HCT116 (cell line): Measurements from ENCODE around the gene MRPS18A. TPM values are rescaled to one million over a fixed set of nuclear protein-coding genes. Genes with fewer than 3 reads are reported as not detected.

Experiments used
- CEBPB ChIP-seq: IDR thresholded peaks from 2 replicates; pipeline ENCODE4 v1.6.1; 2012; ENCODE audit warnings: low read depth
- FOSL1 ChIP-seq: IDR thresholded peaks from 2 replicates; pipeline ENCODE4 v1.6.1; 2012; ENCODE audit warnings: low read depth
- JUND ChIP-seq: IDR thresholded peaks from 2 replicates; pipeline ENCODE4 v1.6.1; 2012
- POLR2AphosphoS5 ChIP-seq: IDR thresholded peaks from 2 replicates; pipeline ENCODE4 v1.6.1; 2011; ENCODE audit warnings: mild to moderate bottlenecking, low read depth, low read length, moderate library complexity
- SP1 ChIP-seq: IDR thresholded peaks from 2 replicates; pipeline ENCODE4 v1.6.1; 2012; ENCODE audit warnings: low read depth
- YY1 ChIP-seq: IDR thresholded peaks from 2 replicates; pipeline ENCODE4 v1.6.1; 2011; ENCODE audit warnings: low read length, low read depth, moderate library complexity, mild to moderate bottlenecking; ENCODE audit not compliant: insufficient replicate concordance; ENCODE audit errors: extremely low read depth
- ZFX ChIP-seq: fragments of 450-650 bp; IDR thresholded peaks from 2 replicates; pipeline ENCODE4 v1.6.1; 2017
- total RNA-seq: library from RNA; stranded (reverse); gene quantifications from one replicate; pipeline ENCODE4 v1.2.1, GENCODE V29; 2021; ENCODE audit not compliant: unreplicated experiment
- TF ChIP-seq, protein P1 (sequence below): IDR thresholded peaks from 2 replicates; pipeline ENCODE4 v1.6.1; 2011; ENCODE audit warnings: mild to moderate bottlenecking, low read length, moderate library complexity; ENCODE audit not compliant: insufficient replicate concordance; ENCODE audit errors: extremely low read depth
- TF ChIP-seq, protein P2 (sequence below): IDR thresholded peaks from 2 replicates; pipeline ENCODE4 v1.6.1; 2012; ENCODE audit warnings: low read depth

The MRPS18A gene
- total RNA-seq, 1 experiment from 2014 or later: 63.0 TPM

GRCh38 chr6:43702534-43703440, 15.2 kb upstream of the MRPS18A start (continued):
- TF ChIP-seq YY1: no peak
- TF ChIP-seq FOSL1: peak; percentile 55; the same call in 1 of the 2 replicates
- 0 out of 2 replicates have a peak, but pooled peaks have one; percentile 24 for TF ChIP-seq JUND
- TF ChIP-seq, protein P1, sequence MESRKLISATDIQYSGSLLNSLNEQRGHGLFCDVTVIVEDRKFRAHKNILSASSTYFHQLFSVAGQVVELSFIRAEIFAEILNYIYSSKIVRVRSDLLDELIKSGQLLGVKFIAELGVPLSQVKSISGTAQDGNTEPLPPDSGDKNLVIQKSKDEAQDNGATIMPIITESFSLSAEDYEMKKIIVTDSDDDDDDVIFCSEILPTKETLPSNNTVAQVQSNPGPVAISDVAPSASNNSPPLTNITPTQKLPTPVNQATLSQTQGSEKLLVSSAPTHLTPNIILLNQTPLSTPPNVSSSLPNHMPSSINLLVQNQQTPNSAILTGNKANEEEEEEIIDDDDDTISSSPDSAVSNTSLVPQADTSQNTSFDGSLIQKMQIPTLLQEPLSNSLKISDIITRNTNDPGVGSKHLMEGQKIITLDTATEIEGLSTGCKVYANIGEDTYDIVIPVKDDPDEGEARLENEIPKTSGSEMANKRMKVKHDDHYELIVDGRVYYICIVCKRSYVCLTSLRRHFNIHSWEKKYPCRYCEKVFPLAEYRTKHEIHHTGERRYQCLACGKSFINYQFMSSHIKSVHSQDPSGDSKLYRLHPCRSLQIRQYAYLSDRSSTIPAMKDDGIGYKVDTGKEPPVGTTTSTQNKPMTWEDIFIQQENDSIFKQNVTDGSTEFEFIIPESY: no peak
- TF ChIP-seq, protein P2, sequence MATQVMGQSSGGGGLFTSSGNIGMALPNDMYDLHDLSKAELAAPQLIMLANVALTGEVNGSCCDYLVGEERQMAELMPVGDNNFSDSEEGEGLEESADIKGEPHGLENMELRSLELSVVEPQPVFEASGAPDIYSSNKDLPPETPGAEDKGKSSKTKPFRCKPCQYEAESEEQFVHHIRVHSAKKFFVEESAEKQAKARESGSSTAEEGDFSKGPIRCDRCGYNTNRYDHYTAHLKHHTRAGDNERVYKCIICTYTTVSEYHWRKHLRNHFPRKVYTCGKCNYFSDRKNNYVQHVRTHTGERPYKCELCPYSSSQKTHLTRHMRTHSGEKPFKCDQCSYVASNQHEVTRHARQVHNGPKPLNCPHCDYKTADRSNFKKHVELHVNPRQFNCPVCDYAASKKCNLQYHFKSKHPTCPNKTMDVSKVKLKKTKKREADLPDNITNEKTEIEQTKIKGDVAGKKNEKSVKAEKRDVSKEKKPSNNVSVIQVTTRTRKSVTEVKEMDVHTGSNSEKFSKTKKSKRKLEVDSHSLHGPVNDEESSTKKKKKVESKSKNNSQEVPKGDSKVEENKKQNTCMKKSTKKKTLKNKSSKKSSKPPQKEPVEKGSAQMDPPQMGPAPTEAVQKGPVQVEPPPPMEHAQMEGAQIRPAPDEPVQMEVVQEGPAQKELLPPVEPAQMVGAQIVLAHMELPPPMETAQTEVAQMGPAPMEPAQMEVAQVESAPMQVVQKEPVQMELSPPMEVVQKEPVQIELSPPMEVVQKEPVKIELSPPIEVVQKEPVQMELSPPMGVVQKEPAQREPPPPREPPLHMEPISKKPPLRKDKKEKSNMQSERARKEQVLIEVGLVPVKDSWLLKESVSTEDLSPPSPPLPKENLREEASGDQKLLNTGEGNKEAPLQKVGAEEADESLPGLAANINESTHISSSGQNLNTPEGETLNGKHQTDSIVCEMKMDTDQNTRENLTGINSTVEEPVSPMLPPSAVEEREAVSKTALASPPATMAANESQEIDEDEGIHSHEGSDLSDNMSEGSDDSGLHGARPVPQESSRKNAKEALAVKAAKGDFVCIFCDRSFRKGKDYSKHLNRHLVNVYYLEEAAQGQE: no peak
- TF ChIP-seq CEBPB: no peak
- no peak; the same call in 1 of the 2 replicates for TF ChIP-seq SP1
- TF ChIP-seq POLR2AphosphoS5: peak; percentile 68
- TF ChIP-seq ZFX: peak; percentile 59; the same call in 1 of the 2 replicates
- TF ChIP-seq, all 23 proteins: peak for 6
